A549 (cell line): ENCODE measurements around the gene BTN2A1. TPM values are rescaled to one million over a fixed set of nuclear protein-coding genes. Genes with fewer than 3 reads are reported as not detected.
A peak's percentile ranks its signal among the peaks of the same experiment; 100 is the strongest.

ENCODE experiments used
- ATAC-seq, 2 experiments: fragments of 200-7000 bp in 1 of 2; fragments of >200 bp in 1 of 2; cut with Nextera tagmentation in 1 of 2; cut with Tn5 transposase in 1 of 2; 3 replicates each; pipeline versions ENCODE4 v1.8.0 to v1.9.1; 2018 to 2020; ENCODE audit warnings: mild to moderate bottlenecking in 1 of 2, moderate library complexity in 1 of 2
- CTCF ChIA-PET: fragments of 300-600 bp; sonication (Branson Sonifier 250); formaldehyde crosslinking; extraction: SDS; loops from one replicate; lab custom pipeline; 2021; ENCODE audit warnings: antibody characterized with exemption, inconsistent platforms; lab: Yijun Ruan, JAX
- POLR2A ChIA-PET: fragments of 350-600 bp; formaldehyde crosslinking; extraction: SDS; loops from one replicate; lab custom pipeline; 2021; ENCODE audit warnings: antibody characterized with exemption, inconsistent platforms; lab: Yijun Ruan, JAX
- DNase-seq, 2 experiments: peaks; one replicate each; pipeline versions ENCODE4 v3.0.0 to v3.0.0-alpha.2; 2011 to 2016; ENCODE audit warnings: low read depth in 1 of 2, low spot score in 1 of 2
- FAIRE-seq: peaks from 2 replicates; lab custom pipeline; 2011; peaks lifted over from hg19 to GRCh38; lab: Jason Lieb, UNC
- H3K27ac ChIP-seq, 2 experiments: fragments of >200 bp; sonication (Bioruptor Twin); formaldehyde crosslinking; 3 replicates each; pipeline ENCODE4 v1.5.1; 2016 to 2017
- H3K4me1 ChIP-seq: fragments of >200 bp; sonication (Bioruptor Twin); formaldehyde crosslinking; 3 replicates; pipeline ENCODE4 v1.6.1; 2016
- H3K4me2 ChIP-seq: fragments of >200 bp; sonication (Bioruptor Twin); formaldehyde crosslinking; 3 replicates; pipeline ENCODE4 v1.6.1; 2016
- H3K4me3 ChIP-seq: fragments of >200 bp; sonication (Bioruptor Twin); formaldehyde crosslinking; 3 replicates; pipeline ENCODE4 v1.5.1; 2016
- H3K9me3 ChIP-seq: fragments of >200 bp; sonication (Bioruptor Twin); formaldehyde crosslinking; 3 replicates; pipeline ENCODE4 v1.6.1; 2016
- ATOH8 ChIP-seq: fragments of 250-450 bp; sonication (Bioruptor Pico); IDR thresholded peaks from 2 replicates; pipeline ENCODE4 v1.5.0; 2020; ENCODE audit warnings: low read depth, mild to moderate bottlenecking, moderate library complexity
- BCL3 ChIP-seq: fragments of >200 bp; sonication (Bioruptor Twin); formaldehyde crosslinking; IDR thresholded peaks from 3 replicates; pipeline ENCODE4 v1.6.1; 2016
- CHD2 ChIP-seq: fragments of 150-350 bp; IDR thresholded peaks from 2 replicates; pipeline ENCODE4 v1.6.1; 2014; ENCODE audit warnings: low read length; ENCODE audit not compliant: partially characterized antibody
- CHD4 ChIP-seq: fragments of 200-600 bp; sonication (generic); IDR thresholded peaks from 2 replicates; pipeline ENCODE4 v1.6.1; 2016; ENCODE audit warnings: antibody characterized with exemption, mild to moderate bottlenecking, borderline replicate concordance
- EHF ChIP-seq: fragments of 250-450 bp; sonication (Bioruptor Pico); IDR thresholded peaks from 2 replicates; pipeline ENCODE4 v1.5.0; 2020; ENCODE audit warnings: mild to moderate bottlenecking
- EHMT2 ChIP-seq: fragments of 200-600 bp; sonication (generic); IDR thresholded peaks from 2 replicates; pipeline ENCODE4 v1.6.1; 2016; ENCODE audit warnings: antibody characterized with exemption, low read depth, mild to moderate bottlenecking, moderate library complexity
- EP300 ChIP-seq, 2 experiments: fragments of >200 bp; sonication (Bioruptor Twin); formaldehyde crosslinking; IDR thresholded peaks; 2 replicates in 1 of 2; 3 replicates in 1 of 2; pipeline ENCODE4 v1.6.1; 2016 to 2017
- ESRRA ChIP-seq: fragments of 150-350 bp; IDR thresholded peaks from 2 replicates; pipeline ENCODE4 v1.6.1; 2014; ENCODE audit warnings: mild to moderate bottlenecking, low read length, borderline replicate concordance
- FOSB ChIP-seq: fragments of 250-450 bp; sonication (Bioruptor Pico); IDR thresholded peaks from 2 replicates; pipeline ENCODE4 v1.5.0; 2020; ENCODE audit warnings: mild to moderate bottlenecking, moderate library complexity
- FOXS1 ChIP-seq: fragments of 250-450 bp; sonication (Bioruptor Pico); IDR thresholded peaks from 2 replicates; pipeline ENCODE4 v1.5.0; 2020; ENCODE audit warnings: mild to moderate bottlenecking, moderate library complexity
- GATA3 ChIP-seq: IDR thresholded peaks from 2 replicates; pipeline ENCODE4 v1.6.1; 2012; ENCODE audit warnings: borderline replicate concordance
- HDAC2 ChIP-seq: fragments of 200-600 bp; sonication (generic); IDR thresholded peaks from 2 replicates; pipeline ENCODE4 v1.6.1; 2016
- HMGXB4 ChIP-seq: fragments of 250-450 bp; sonication (Bioruptor Pico); IDR thresholded peaks from 2 replicates; pipeline ENCODE4 v1.5.0; 2021; ENCODE audit warnings: mild to moderate bottlenecking, moderate library complexity, borderline replicate concordance
- HOXB5 ChIP-seq: fragments of 250-450 bp; sonication (Bioruptor Pico); IDR thresholded peaks from 2 replicates; pipeline ENCODE4 v1.5.0; 2020; ENCODE audit warnings: mild to moderate bottlenecking, moderate library complexity
- JUNB ChIP-seq: fragments of >200 bp; sonication (Bioruptor Twin); formaldehyde crosslinking; IDR thresholded peaks from 2 replicates; pipeline ENCODE4 v1.6.1; 2016
- KDM5A ChIP-seq: fragments of 200-600 bp; sonication (generic); IDR thresholded peaks from 2 replicates; pipeline ENCODE4 v1.6.1; 2016; ENCODE audit warnings: antibody characterized with exemption, mild to moderate bottlenecking
- MAX ChIP-seq: IDR thresholded peaks from 2 replicates; pipeline ENCODE4 v1.6.1; 2012
- MYC ChIP-seq: IDR thresholded peaks from 2 replicates; pipeline ENCODE4 v1.6.1; 2012; ENCODE audit warnings: mild to moderate bottlenecking, inconsistent platforms, low read length, improper control_type of control experiment, borderline replicate concordance
- NR3C1 ChIP-seq: fragments of >200 bp; sonication (Bioruptor Twin); formaldehyde crosslinking; IDR thresholded peaks from 3 replicates; pipeline ENCODE4 v1.6.1; 2017
- PBX3 ChIP-seq: IDR thresholded peaks from 2 replicates; pipeline ENCODE4 v1.6.1; 2012
- POLR2A ChIP-seq: IDR thresholded peaks from 2 replicates; pipeline ENCODE4 v1.6.1; 2012; ENCODE audit warnings: mild to moderate bottlenecking, low read length
- REST ChIP-seq: fragments of 200-600 bp; sonication (generic); IDR thresholded peaks from 2 replicates; pipeline ENCODE4 v1.6.1; 2016; ENCODE audit warnings: antibody characterized with exemption, mild to moderate bottlenecking, moderate library complexity
- SMC3 ChIP-seq: fragments of >200 bp; sonication (Bioruptor Twin); formaldehyde crosslinking; IDR thresholded peaks from 3 replicates; pipeline ENCODE4 v1.6.1; 2018; ENCODE audit warnings: inconsistent platforms
- SREBF2 ChIP-seq: fragments of 450-650 bp; IDR thresholded peaks from 2 replicates; pipeline ENCODE4 v1.6.1; 2014; ENCODE audit warnings: mild to moderate bottlenecking, moderate library complexity
- TP53 ChIP-seq: fragments of 250-450 bp; sonication (Bioruptor Pico); IDR thresholded peaks from 2 replicates; pipeline ENCODE4 v1.5.0; 2021; ENCODE audit warnings: mild to moderate bottlenecking, moderate library complexity
- ZFP36 ChIP-seq: fragments of 450-650 bp; IDR thresholded peaks from 2 replicates; pipeline ENCODE4 v1.6.1; 2014; ENCODE audit warnings: borderline replicate concordance; ENCODE audit not compliant: partially characterized antibody
- ZSCAN20 ChIP-seq: fragments of 250-450 bp; sonication (Bioruptor Pico); IDR thresholded peaks from 2 replicates; pipeline ENCODE4 v1.8.0; 2022; ENCODE audit warnings: mild to moderate bottlenecking, moderate library complexity
- WGBS: methylation state at CpG from one replicate; pipeline ENCODE4 v1.1.6; 2017; ENCODE audit errors: missing lambda C conversion rate; 5-methylcytosine and 5-hydroxymethylcytosine counted together
- polyA plus RNA-seq, 4 experiments: library from polyadenylated mRNA; depleted of rRNA in 3 of 4; stranded (reverse); fragments of >200 nt; fragmentation: RNase III in 1 of 4; extraction: RNeasy Plus Mini Kit Qiagen cat#74134 plus additional on column Dnase treatment in 1 of 4; gene quantifications; 2 replicates in 3 of 4; 3 replicates in 1 of 4; pipeline ENCODE4 v1.2.3, GENCODE V29; 2011 to 2017

Gene BTN2A1
- polyA plus RNA-seq, 2 of the 4 experiments (the other 2 are of a cell fraction): 20.3 to 20.7 TPM

- TF ChIP-seq GATA3 (no peak), ZFP36 (no peak), ZSCAN20 (CRISPR knock-in tag) (no peak), CHD2 (no peak), EHMT2 (no peak), FOSB (CRISPR knock-in tag) (no peak), TP53 (CRISPR knock-in tag) (no peak), SREBF2 (no peak), HDAC2 (no peak), REST (no peak), ESRRA (no peak), CHD4 (no peak), NR3C1 (no peak), EHF (no peak), BCL3 (no peak)
- DNase-seq (no peak), FAIRE-seq (no peak), ATAC-seq (no peak)
- H3K9me3 ChIP-seq: no peaks in the 10 kb centered on the region
- ChIA-PET POLR2A (no interaction called here), CTCF (interaction anchor here (0.5 to 1.4 kb wide), 3 partner anchors 19 to 41 kb away, joined by 3 read pairs; no protein-coding TSS in a partner anchor)
- H3K4me2 ChIP-seq: peak overlapping the region; percentile 92
- peaks cover 24% of the 10 kb centered on the region for H3K4me1 ChIP-seq
- no peak overlapping the region for H3K4me3 ChIP-seq
- 86% methylated on average over 2 of the region's 4 CpGs for WGBS
- H3K27ac ChIP-seq: peak overlapping the region in 1 of 2 experiments; percentile 34; a peak in 2 of 6 replicates
Observed at GRCh38 chr6:26472549-26473290, 15.0 kb downstream of the BTN2A1 start.

GRCh38 chr6:26473429-26473757 is 15.6 kb downstream of the BTN2A1 start:
- TF ChIP-seq KDM5A: no peak
- TF ChIP-seq TP53 (CRISPR knock-in tag): no peak
- TF ChIP-seq FOXS1 (CRISPR knock-in tag): no peak
- no peak for TF ChIP-seq CHD4
- TF ChIP-seq HOXB5: no peak
- TF ChIP-seq MYC: no peak
- TF ChIP-seq PBX3: no peak
- no peak for TF ChIP-seq POLR2A
- TF ChIP-seq HMGXB4: no peak
- no peak for TF ChIP-seq MAX
- no peak for TF ChIP-seq EHMT2
- TF ChIP-seq JUNB: no peak
- TF ChIP-seq EP300 (IDR thresholded peaks at IDR 0.05): no peak
- no peak for TF ChIP-seq SMC3
- TF ChIP-seq CHD2: no peak
- no peak for TF ChIP-seq HDAC2
- TF ChIP-seq ATOH8 (CRISPR knock-in tag): no peak
- TF ChIP-seq ZFP36: no peak
- FAIRE-seq: no peak
- POLR2A ChIA-PET: interaction anchor here (1.4 kb wide), 1 partner anchor 64 kb away, joined by 7 read pairs; the partner anchor contains the start of gene HMGN4
- CTCF ChIA-PET: interaction anchor here (1.4 kb wide), 2 partner anchors 32 to 40 kb away, joined by 3 read pairs; no protein-coding TSS in a partner anchor
- Histone ChIP-seq H3K27ac (peak overlapping the region; percentile 77 to 90), H3K9me3 (no peaks in the 10 kb centered on the region), H3K4me1 (peaks cover 24% of the 10 kb centered on the region), H3K4me3 (peak overlapping the region; percentile 44), H3K4me2 (peak overlapping the region; percentile 92)
- no peak for ATAC-seq
- DNase-seq: no peak
- 47% methylated on average over 1 of the region's 1 CpG for WGBS
